Inflammatory macrophage treated with lipopolysaccharide for 4 hours (primary cell): ENCODE results near the gene KIAA1614.
"Not testable (repeated sequence)": the region's sequence is repeated elsewhere in the genome, so short reads cannot be mapped to it uniquely, and the experiment has no call there.

Experiments used
- DNase-seq: peaks from one replicate; pipeline ENCODE4 v3.0.0-alpha.2; 2020

Gene KIAA1614

GRCh38 chr1:180966744-180967536 is 54.2 kb downstream of the KIAA1614 start:
- no peak for DNase-seq

- no peak for DNase-seq
Observed at GRCh38 chr1:180967558-180967957, 54.9 kb downstream of the KIAA1614 start.

- DNase-seq = not testable (repeated sequence)
Observed at GRCh38 chr1:180968834-180969233, 56.1 kb downstream of the KIAA1614 start.

- DNase-seq = peak; percentile 38
Observed at GRCh38 chr1:180969434-180969833, 56.7 kb downstream of the KIAA1614 start.

- DNase-seq = no peak
Observed at GRCh38 chr1:180970333-180971079, 57.8 kb downstream of the KIAA1614 start.

- no peak for DNase-seq
Observed at GRCh38 chr1:180971273-180971997, 58.7 kb downstream of the KIAA1614 start.

GRCh38 chr1:180973369-180973768 is 60.7 kb downstream of the KIAA1614 start:
- no peak for DNase-seq

- no peak for DNase-seq
Observed at GRCh38 chr1:180974236-180974635, 61.5 kb downstream of the KIAA1614 start.

- DNase-seq = peak; percentile 29
Observed at GRCh38 chr1:180975551-180975950, 62.9 kb downstream of the KIAA1614 start.

GRCh38 chr1:180976191-180976590 is 63.5 kb downstream of the KIAA1614 start:
- DNase-seq = no peak

- no peak for DNase-seq
Observed at GRCh38 chr1:180976732-180977357, 64.1 kb downstream of the KIAA1614 start.

GRCh38 chr1:180981596-180982387 is 69.1 kb downstream of the KIAA1614 start:
- no peak for DNase-seq

GRCh38 chr1:180982422-180982821 is 69.7 kb downstream of the KIAA1614 start:
- DNase-seq = no peak

- DNase-seq = no peak
Observed at GRCh38 chr1:180988253-180988752, 75.6 kb downstream of the KIAA1614 start.

- peak; percentile 59 for DNase-seq
Observed at GRCh38 chr1:180994262-180994661, 81.6 kb downstream of the KIAA1614 start.

GRCh38 chr1:180997843-180998504 is 85.3 kb downstream of the KIAA1614 start:
- no peak for DNase-seq
